ENCODE data around the gene OR5AP2.
"Not testable (repeated sequence)": the region's sequence is repeated elsewhere in the genome, so short reads cannot be mapped to it uniquely, and the experiment has no call there.

- TF ChIP-seq CTCF (IDR thresholded peaks at IDR 0.05; ENCODE audit: low read depth, low read length, missing input control); HNF4A (conservative IDR thresholded peaks at IDR 0.05); REST (IDR thresholded peaks at IDR 0.05); RAD21 (IDR thresholded peaks at IDR 0.05); FOXA1 (IDR thresholded peaks at IDR 0.05); YY1 (IDR thresholded peaks at IDR 0.05); RXRA (IDR thresholded peaks at IDR 0.05); NR2F2 (IDR thresholded peaks at IDR 0.05); ZBTB33 (IDR thresholded peaks at IDR 0.05); MAX (IDR thresholded peaks at IDR 0.05); EGR1 (IDR thresholded peaks at IDR 0.05; ENCODE audit: low read depth in 2 of 2); TAF1 (conservative IDR thresholded peaks at IDR 0.05); FOXA2 (IDR thresholded peaks at IDR 0.05); GABPA (IDR thresholded peaks at IDR 0.05 in 1 of 2, conservative IDR thresholded peaks at IDR 0.05 in 1 of 2): not testable (repeated sequence)
These were observed 50.0 kb downstream of the OR5AP2 start for GRCh38 chr11:56592088-56592717.

All from liver (tissue), 3 donors.